Small intestine (tissue), 7 donors: ENCODE results near the gene SMAD3. TPM values are rescaled to one million over a fixed set of nuclear protein-coding genes. Genes with fewer than 3 reads are reported as not detected.

Experiments
- DNase-seq, 2 donors: peaks; one replicate each; pipeline versions ENCODE4 v3.0.0 to v3.0.0-alpha.2; 2013
- FAIRE-seq: peaks from 2 replicates; lab custom pipeline; 2012; peaks lifted over from hg19 to GRCh38; lab: Jason Lieb, UNC
- H3K27ac ChIP-seq, 3 donors: one replicate each; pipeline ENCODE4 v1.5.1; 2013; ENCODE audit warnings: low read length in 2 of 3, mild to moderate bottlenecking in 2 of 3, control low read depth in 1 of 3, inconsistent platforms in 1 of 3, low read depth in 1 of 3, moderate library complexity in 1 of 3
- H3K27me3 ChIP-seq, 3 donors: one replicate each; pipeline ENCODE4 v1.6.1; 2013; ENCODE audit warnings: low read length in 3 of 3, inconsistent platforms in 1 of 3; ENCODE audit not compliant: control insufficient read depth in 3 of 3, insufficient read depth in 3 of 3
- H3K36me3 ChIP-seq, 3 donors: one replicate each; pipeline ENCODE4 v1.6.1; 2013; ENCODE audit warnings: low read length in 3 of 3, inconsistent platforms in 1 of 3, low read depth in 1 of 3, mild to moderate bottlenecking in 1 of 3, moderate library complexity in 1 of 3; ENCODE audit not compliant: control insufficient read depth in 3 of 3, insufficient read depth in 2 of 3
- H3K4me1 ChIP-seq, 3 donors: one replicate each; pipeline ENCODE4 v1.6.1; 2013; ENCODE audit warnings: low read length in 2 of 3, inconsistent platforms in 1 of 3, low read depth in 1 of 3, mild to moderate bottlenecking in 1 of 3, moderate library complexity in 1 of 3; ENCODE audit not compliant: control insufficient read depth in 3 of 3, insufficient read depth in 2 of 3
- H3K4me3 ChIP-seq, 3 donors: one replicate each; pipeline ENCODE4 v1.5.1; 2013; ENCODE audit warnings: low read length in 3 of 3, control low read depth in 1 of 3, inconsistent platforms in 1 of 3, low read depth in 1 of 3, mild to moderate bottlenecking in 1 of 3, moderate library complexity in 1 of 3
- H3K9me3 ChIP-seq, 2 donors: one replicate each; pipeline ENCODE4 v1.6.1; 2013; ENCODE audit warnings: low read depth in 1 of 2, low read length in 1 of 2; ENCODE audit not compliant: control insufficient read depth in 2 of 2, insufficient read depth in 1 of 2
- WGBS, 3 donors: extraction: QIAGEN DNeasy Blood & Tissue Kit; methylation state at CpG; one replicate each; pipeline ENCODE4 v1.1.7; 2013; 5-methylcytosine and 5-hydroxymethylcytosine counted together
- polyA plus RNA-seq, 4 donors: library from polyadenylated mRNA; stranded (reverse) in 3 of 4; unstranded in 1 of 4; fragments of 200-250 nt in 3 of 4; fragments of 120-200 nt in 1 of 4; gene quantifications; one replicate each; pipeline versions ENCODE4 v1.2.1 to v1.2.3, GENCODE V29; 2013
- donor health status: healthy with polysubstance abuse.
- donor health status: control.
- donor health status: control.
- donor health status: Bipolar disorder and iron deficiency.
- donor health status: healthy.

The SMAD3 gene
- polyA plus RNA-seq, 4 donors, result 11.6 to 33.2 (median 14.6) TPM

GRCh38 chr15:67107014-67107812 is 41.8 kb downstream of the SMAD3 start:
- no peaks in the 10 kb centered on the region for H3K27me3 ChIP-seq
- H3K27ac ChIP-seq, result peak overlapping the region in 2 of 3 donors; percentile 12 to 82
- FAIRE-seq (no peak), DNase-seq (peak; percentile 30 to 88)
- 55 to 62% (median 61%) methylated on average over 12 of the region's 12 CpGs for WGBS, 3 donors
- H3K36me3 ChIP-seq, result peaks cover 0 to 47% (median 0%) of the 10 kb centered on the region in 3 donors
- peaks cover 0 to 2% of the 10 kb centered on the region in 2 donors for H3K9me3 ChIP-seq
- peaks cover 5 to 44% (median 25%) of the 10 kb centered on the region in 3 donors for H3K4me1 ChIP-seq
- H3K4me3 ChIP-seq, result no peak overlapping the region

- H3K4me1 ChIP-seq, result peaks cover 5 to 39% (median 25%) of the 10 kb centered on the region in 3 donors
- DNase-seq, result no peak
Measured at GRCh38 chr15:67108122-67108961, 42.9 kb downstream of the SMAD3 start.

GRCh38 chr15:67109141-67110034 is 44.0 kb downstream of the SMAD3 start:
- FAIRE-seq, result no peak

More at GRCh38 chr15:67108122-67108961, 42.9 kb downstream of the SMAD3 start:
- FAIRE-seq, result no peak
- peaks cover 0 to 2% of the 10 kb centered on the region in 2 donors for H3K9me3 ChIP-seq
- no peak overlapping the region for H3K4me3 ChIP-seq
- 53 to 65% (median 63%) methylated on average over 9 of the region's 9 CpGs for WGBS, 3 donors
- H3K27ac ChIP-seq, result peak overlapping the region in 1 of 3 donors; percentile 30
- peaks cover 0 to 44% (median 0%) of the 10 kb centered on the region in 3 donors for H3K36me3 ChIP-seq
- H3K27me3 ChIP-seq, result no peaks in the 10 kb centered on the region

GRCh38 chr15:67110361-67110781 is 45.0 kb downstream of the SMAD3 start:
- 88 to 94% (median 92%) methylated on average over 5 of the region's 5 CpGs for WGBS, 3 donors
- peaks cover 0 to 2% of the 10 kb centered on the region in 2 donors for H3K9me3 ChIP-seq
- DNase-seq (no peak), FAIRE-seq (no peak)
- H3K27ac ChIP-seq, result peak overlapping the region in 1 of 3 donors; percentile 71
- H3K4me1 ChIP-seq, result peaks cover 8 to 32% (median 23%) of the 10 kb centered on the region in 3 donors
- H3K27me3 ChIP-seq, result no peaks in the 10 kb centered on the region
- H3K36me3 ChIP-seq, result peaks cover 0 to 37% (median 0%) of the 10 kb centered on the region in 3 donors
- no peak overlapping the region for H3K4me3 ChIP-seq

More at GRCh38 chr15:67109141-67110034, 44.0 kb downstream of the SMAD3 start:
- peaks cover 0 to 39% (median 0%) of the 10 kb centered on the region in 3 donors for H3K36me3 ChIP-seq
- peaks cover 5 to 35% (median 25%) of the 10 kb centered on the region in 3 donors for H3K4me1 ChIP-seq
- WGBS, 3 donors, result 59 to 90% (median 89%) methylated on average over 18 of the region's 18 CpGs
- no peaks in the 10 kb centered on the region for H3K27me3 ChIP-seq
- H3K27ac ChIP-seq, result peak overlapping the region in 1 of 3 donors; percentile 71
- no peak for DNase-seq
- peaks cover 0 to 2% of the 10 kb centered on the region in 2 donors for H3K9me3 ChIP-seq
- H3K4me3 ChIP-seq, result no peak overlapping the region

GRCh38 chr15:67110958-67111864 is 45.8 kb downstream of the SMAD3 start:
- Histone ChIP-seq H3K4me1 (peaks cover 13 to 34% (median 27%) of the 10 kb centered on the region in 3 donors), H3K27me3 (no peaks in the 10 kb centered on the region), H3K36me3 (peaks cover 0 to 31% (median 0%) of the 10 kb centered on the region in 3 donors), H3K9me3 (peaks cover 0 to 2% of the 10 kb centered on the region in 2 donors), H3K4me3 (no peak overlapping the region), H3K27ac (no peak overlapping the region)
- 93 to 96% (median 94%) methylated on average over 2 of the region's 2 CpGs for WGBS, 3 donors
- DNase-seq, result no peak
- FAIRE-seq, result no peak

- 90 to 96% (median 92%) methylated on average over 8 of the region's 8 CpGs for WGBS, 3 donors
- FAIRE-seq (no peak), DNase-seq (no peak)
- Histone ChIP-seq H3K4me3 (no peak overlapping the region), H3K27ac (no peak overlapping the region), H3K36me3 (peaks cover 0 to 23% (median 0%) of the 10 kb centered on the region in 3 donors), H3K9me3 (peaks cover 0 to 2% of the 10 kb centered on the region in 2 donors), H3K27me3 (no peaks in the 10 kb centered on the region), H3K4me1 (peaks cover 26 to 43% (median 38%) of the 10 kb centered on the region in 3 donors)
Measured at GRCh38 chr15:67114046-67114445, 48.6 kb downstream of the SMAD3 start.
